GM19452 (cell line): ENCODE data around the gene ASB11.
"Not testable (repeated sequence)": the region's sequence is repeated elsewhere in the genome, so short reads cannot be mapped to it uniquely, and the experiment has no call there.

Experiments used
- ATAC-seq: cut with Tn5 transposase; IDR thresholded peaks from one replicate; pipeline ENCODE4 v1.9.1; 2021; ENCODE audit not compliant: unreplicated experiment

The ASB11 gene

GRCh38 chrX:15310117-15310516 is 5.3 kb downstream of the ASB11 start:
- ATAC-seq, result no peak

DNA sequence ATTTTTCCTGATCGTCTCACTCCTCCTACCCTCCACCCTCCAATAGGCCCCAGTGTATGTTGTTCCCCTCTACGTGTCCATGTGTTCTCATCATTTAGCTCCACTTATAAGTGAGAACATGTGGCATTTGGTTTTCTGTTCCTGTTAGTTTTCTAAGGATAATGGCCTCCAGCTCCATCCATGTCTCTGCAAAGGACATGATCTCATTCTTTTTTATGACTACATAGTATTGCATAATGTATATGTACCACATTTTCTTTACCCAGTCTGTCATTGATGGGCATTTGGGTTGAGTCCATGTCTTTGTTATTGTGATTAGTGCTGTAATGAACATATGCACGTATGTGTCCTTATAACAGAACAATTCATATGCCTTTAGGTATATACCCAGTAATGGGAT is 9.5 kb downstream of the ASB11 start:
- not testable (repeated sequence) for ATAC-seq

- peak; percentile 64 for ATAC-seq
Measured at GRCh38 chrX:15301924-15302323, 13.5 kb downstream of the ASB11 start.

DNA sequence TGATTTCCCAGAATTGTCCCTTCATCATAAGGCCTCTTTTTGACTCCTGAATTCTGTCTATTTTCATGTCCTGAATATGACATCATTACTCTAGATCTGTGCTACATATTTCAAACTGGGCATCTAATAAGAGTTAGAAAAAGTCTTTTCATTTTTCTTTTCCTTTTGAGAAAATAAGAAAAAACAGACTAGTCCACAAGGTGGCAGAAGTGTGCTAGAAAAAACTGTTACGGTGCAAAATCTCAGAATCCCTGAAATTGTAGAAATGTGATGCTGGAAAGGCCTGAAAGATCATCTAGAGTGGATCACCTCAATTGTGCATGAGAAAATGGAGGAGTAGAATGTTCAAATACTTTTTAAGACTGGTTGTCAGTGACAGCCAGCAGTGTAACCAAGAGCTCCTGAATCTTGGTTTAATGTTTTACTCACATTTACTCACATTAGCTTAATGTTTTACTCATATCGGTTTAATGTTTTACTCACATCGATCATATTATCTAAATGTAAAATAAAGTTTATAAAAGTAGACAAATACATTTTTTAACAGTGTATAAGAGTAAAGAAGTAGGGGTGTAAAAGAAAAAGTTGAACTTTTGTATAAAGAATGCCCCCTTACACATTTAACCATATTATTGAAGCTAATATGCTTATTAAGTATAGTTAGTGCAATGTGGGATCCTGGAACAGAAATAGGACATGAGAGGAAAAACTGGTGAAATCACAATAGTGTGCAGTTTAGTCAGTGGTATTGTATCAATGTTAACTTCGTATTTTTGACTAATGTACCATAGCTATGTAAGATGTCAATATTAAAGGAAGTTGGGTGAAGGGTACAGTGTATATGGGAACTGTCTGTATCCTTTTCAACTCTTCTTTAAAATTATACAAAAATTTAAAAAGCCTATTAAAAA is 15.2 kb downstream of the ASB11 start:
- no peak for ATAC-seq

DNA sequence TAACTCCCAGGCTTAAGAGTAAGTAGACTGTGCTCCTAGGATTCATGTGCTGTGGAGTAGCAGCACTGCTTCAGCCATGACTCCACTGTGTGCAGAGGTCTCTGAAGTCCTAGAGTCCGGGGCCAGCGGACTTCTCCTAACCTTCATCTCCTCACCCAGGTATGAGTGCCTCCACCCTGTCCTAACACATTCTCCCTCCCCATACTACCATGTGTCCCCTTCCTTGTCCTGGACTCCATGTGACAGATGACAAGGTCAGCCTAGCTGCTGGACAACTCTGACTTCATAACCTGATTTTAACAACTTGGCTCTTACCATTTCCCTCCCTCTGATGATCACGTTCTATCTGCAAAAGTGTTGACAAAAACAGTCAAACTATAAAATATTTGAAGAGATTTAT is 16.7 kb downstream of the ASB11 start:
- ATAC-seq, result no peak

DNA sequence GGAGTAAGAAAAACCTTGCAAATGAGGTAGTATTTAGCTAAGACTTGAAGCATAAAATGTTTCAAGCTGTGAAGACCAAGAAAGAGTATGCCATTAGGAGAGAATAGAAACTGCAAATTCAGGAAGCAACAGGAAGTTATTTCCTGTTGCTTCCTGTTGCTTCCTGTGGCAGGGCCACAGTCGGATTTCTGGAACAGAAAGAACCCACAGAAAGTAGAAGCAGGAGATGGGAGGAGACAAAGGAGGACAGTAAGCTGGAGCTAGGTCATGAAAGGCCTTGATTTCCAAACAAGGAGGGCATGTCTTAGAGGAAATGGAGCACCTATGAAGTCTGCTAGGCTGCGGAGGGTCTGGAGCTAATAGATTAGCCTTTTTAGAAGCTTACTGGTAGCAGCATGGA is 17.2 kb downstream of the ASB11 start:
- ATAC-seq, result no peak

DNA sequence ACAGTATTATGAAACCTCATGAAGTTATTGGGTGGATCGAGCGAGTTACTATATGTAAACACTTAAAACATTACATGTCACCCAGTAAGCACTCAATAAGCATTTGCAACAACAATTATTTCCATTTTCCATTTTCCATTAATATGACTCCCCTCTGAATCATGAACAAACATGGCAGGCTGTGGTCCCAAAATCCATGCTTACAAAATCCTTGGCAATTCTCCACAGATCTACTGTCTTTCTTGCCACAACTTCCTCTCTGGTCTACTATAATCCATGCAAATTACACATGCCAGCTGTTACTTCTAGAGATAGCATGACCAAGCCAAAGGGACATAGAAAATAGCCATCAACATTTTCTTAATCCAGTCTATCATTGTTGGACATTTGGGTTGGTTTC is 22.0 kb downstream of the ASB11 start:
- no peak for ATAC-seq

DNA sequence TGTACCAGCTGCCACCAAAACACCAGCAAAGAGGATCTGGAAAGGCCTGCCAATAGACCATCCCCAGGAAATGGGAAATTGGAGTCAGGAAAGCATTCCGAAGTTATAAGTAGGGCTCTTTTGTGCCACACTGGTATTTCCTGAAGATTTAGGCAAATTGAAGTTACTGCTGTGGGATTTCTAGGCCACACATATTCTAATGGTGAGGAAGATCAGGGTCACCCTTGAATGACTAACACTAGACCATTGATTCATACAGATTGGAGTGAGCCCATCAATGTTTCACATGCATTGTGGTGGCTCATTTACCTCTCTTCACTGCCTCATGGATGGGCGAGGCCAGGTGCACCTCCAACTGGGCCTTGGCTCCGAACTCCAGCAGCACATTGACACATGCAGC is 22.6 kb downstream of the ASB11 start:
- ATAC-seq, result no peak

DNA sequence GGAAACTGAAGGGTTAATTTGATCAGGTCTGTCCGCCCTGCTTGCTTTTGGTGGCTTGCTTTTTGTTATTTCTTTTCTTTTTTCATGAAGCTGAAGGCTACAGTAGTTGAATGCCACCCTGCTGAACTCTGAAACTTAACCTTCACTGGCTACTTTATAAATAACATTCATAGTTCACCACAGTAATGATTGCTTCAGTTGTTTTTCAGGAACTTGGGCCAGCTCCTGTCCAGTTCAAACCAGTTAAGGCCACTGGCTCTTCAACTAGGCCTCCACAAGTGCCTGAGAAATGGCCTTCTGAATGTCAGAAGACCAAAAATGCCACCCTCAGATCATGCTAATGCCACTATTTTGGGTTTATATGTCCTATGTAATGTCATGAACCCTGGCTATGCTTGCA is 37.8 kb downstream of the ASB11 start:
- ATAC-seq, result no peak

GRCh38 chrX:15274946-15275345 is 40.5 kb downstream of the ASB11 start:
- no peak for ATAC-seq

DNA sequence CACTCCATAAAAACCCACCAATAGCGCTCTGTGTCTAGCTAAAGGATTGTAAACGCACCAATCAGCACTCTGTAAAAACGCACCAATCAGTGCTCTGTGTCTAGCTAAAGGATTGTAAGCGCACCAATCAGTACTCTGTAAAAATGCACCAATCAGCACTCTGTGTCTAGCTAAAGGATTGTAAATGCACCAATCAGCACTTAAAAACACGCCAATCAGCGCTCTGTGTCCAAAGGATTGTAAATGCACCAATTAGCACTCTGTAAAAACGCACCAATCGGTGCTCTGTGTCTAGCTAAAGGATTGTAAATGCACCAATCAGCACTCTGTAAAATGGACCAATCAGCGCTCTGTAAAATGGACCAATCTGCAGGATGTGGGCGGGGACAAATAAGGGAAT is 42.2 kb downstream of the ASB11 start:
- not testable (repeated sequence) for ATAC-seq

- no peak for ATAC-seq
Measured at GRCh38 chrX:15271757-15272156, 43.7 kb downstream of the ASB11 start.

DNA sequence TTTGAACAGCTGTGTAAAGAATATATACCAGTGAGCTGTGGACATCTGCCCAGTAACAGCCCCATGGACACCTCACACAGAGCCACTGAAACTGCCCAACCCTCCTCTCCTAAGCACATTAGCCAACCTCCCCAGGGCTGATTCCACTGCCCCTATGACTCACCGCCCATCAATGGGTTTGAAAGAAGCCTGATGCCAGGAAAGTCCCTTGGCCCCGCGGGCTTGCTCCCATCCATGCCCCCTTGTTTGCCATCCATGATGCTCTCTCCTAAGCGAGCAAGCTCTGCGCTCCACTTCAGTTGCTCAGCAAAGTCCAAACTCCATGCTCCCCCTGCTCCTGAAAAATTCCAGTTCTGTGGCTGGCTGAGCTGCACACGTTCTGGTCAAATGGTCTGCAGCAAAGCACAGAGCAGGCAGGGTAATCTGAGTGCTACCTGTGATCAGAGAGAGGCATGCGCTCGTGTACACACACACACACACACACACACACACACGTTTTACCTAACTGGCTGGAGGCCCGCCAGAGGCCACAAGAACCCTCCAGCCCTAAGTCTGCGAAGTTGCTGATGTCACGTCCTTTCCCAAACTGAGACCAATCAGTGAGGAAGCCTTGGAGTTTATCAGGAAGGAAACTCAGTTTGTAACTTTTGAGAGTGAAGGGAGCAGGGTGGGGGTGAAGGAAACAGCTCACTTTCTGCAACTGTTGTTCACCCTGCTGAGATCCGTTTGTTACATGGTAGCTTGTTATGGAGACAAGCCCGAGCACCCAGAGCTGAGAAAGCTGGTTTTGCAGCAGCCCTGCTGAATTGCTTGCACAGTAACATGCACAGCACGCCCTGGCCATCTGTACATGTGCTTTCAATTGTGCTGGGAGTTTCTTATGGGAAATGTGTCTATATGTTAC is 45.6 kb downstream of the ASB11 start, which contains the start of gene ASB9:
TSS of gene ASB9 (minus strand) at position 466 of the 904 bp plus-strand sequence. CDS start at position 257, 209 bp downstream.
- ATAC-seq, result no peak

GRCh38 chrX:15269120-15269519 is 46.3 kb downstream of the ASB11 start:
- no peak for ATAC-seq

DNA sequence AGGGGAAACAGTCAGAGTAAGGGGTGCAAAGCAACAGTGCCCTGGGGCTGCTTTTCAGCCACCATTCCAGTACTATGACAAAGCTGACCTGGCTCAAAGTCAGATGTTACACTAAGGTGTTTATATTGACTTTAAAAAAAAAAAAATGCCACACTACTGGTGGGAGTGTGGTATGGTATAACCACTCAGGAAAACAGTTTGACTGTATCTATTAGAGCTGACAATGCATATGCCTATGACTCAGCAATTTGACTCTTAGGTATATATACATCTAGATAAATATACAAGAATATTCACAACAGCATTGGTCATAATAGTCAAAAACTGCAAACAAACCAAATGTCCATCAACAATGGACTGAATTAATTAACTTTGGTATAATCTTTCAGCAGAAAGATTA is 60.6 kb downstream of the ASB11 start:
- no peak for ATAC-seq

DNA sequence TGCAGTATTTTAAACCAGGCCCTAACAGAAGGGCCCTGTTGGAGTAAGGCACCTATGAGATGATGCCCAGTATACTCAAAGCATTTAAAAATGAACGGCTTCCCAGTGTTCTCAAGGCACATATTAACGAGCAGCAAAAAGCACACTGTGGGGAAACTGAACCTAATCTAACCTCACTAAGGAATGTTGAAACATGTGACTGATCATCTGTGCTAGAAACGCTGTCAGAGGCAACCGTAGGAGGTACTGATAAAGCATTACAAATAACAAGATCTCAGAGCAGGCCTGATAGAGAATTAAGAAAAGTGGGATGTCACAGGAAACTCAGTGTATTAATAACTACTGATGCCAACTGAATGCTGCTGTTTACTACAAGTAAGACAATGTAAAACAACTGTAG is 69.5 kb downstream of the ASB11 start:
- ATAC-seq, result no peak

DNA sequence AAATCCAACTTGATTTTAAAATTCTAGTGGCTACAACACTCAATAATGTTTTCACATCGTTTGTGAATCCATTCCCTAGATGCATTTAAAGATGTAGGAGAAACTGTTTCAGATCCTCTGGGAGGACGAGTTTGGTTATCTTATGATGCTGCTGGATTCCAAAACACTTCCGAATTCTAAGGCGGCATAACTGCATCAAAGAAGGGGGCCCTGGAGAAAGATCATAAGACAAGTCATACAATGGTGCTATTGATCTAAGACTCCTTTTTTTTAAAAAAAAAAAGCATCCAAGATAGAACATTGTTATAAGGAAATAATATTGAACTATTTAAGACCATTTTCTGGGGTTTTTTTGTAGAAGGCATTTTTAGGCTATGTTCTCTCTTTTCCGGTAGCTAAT is 71.0 kb downstream of the ASB11 start:
- ATAC-seq, result no peak

- ATAC-seq, result no peak
Measured at GRCh38 chrX:15242899-15243555, 72.4 kb downstream of the ASB11 start.

DNA sequence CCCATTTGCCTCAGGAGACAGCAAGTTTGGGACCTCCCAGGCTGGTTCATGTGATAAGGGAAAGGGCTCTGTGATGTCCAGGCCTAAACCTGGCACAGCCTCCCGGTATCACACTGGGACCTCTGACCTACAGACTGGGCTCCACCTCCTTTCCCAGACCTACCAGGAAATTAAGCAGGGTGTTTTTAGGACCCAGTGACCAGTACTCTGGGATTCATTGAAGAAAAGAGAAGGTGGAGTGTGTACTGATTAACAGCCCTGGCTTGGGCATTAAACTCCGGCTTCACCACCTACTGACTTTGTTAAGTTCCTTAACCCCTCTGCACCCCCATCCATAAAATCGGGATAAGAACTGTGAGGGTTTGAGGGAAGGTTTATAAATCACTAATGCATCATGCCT is 74.1 kb downstream of the ASB11 start:
- no peak for ATAC-seq

GRCh38 chrX:15240414-15240813 is 75.0 kb downstream of the ASB11 start:
- ATAC-seq, result no peak

- ATAC-seq, result no peak
Measured at GRCh38 chrX:15236146-15236545, 79.3 kb downstream of the ASB11 start.
